ENCODE measurements around the gene ABCF1.

- TF ChIP-seq, protein P1, sequence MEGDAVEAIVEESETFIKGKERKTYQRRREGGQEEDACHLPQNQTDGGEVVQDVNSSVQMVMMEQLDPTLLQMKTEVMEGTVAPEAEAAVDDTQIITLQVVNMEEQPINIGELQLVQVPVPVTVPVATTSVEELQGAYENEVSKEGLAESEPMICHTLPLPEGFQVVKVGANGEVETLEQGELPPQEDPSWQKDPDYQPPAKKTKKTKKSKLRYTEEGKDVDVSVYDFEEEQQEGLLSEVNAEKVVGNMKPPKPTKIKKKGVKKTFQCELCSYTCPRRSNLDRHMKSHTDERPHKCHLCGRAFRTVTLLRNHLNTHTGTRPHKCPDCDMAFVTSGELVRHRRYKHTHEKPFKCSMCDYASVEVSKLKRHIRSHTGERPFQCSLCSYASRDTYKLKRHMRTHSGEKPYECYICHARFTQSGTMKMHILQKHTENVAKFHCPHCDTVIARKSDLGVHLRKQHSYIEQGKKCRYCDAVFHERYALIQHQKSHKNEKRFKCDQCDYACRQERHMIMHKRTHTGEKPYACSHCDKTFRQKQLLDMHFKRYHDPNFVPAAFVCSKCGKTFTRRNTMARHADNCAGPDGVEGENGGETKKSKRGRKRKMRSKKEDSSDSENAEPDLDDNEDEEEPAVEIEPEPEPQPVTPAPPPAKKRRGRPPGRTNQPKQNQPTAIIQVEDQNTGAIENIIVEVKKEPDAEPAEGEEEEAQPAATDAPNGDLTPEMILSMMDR (IDR thresholded peaks at IDR 0.05) = no peak
- no peak for TF ChIP-seq POLR2A (IDR thresholded peaks at IDR 0.05)
- TF ChIP-seq EP300 (IDR thresholded peaks at IDR 0.05) = no peak
Observed at GRCh38 chr6:30619561-30619960, 48.3 kb downstream of the ABCF1 start.
